HepG2 (cell line): ENCODE measurements around the gene PPP1R15A. TPM values are rescaled to one million over a fixed set of nuclear protein-coding genes. Genes with fewer than 3 reads are reported as not detected.

Experiments used
- ARNT ChIP-seq: fragments of 450-650 bp; IDR thresholded peaks from 2 replicates; pipeline ENCODE4 v1.6.1; 2017
- CAMTA2 ChIP-seq: sonication (generic); formaldehyde crosslinking; IDR thresholded peaks from 2 replicates; pipeline ENCODE4 v1.4.0; 2020; ENCODE audit warnings: mild to moderate bottlenecking, missing genetic modification reagents, borderline replicate concordance
- CHD2 ChIP-seq: IDR thresholded peaks from 2 replicates; pipeline ENCODE4 v1.6.1; 2011; ENCODE audit warnings: low read depth, low read length, improper control_type of control experiment
- EZH2 ChIP-seq: conservative IDR thresholded peaks from 2 replicates; pipeline ENCODE4 v1.6.1; 2012; ENCODE audit warnings: mild to moderate bottlenecking, low read depth, low read length, moderate library complexity
- IRF2 ChIP-seq: IDR thresholded peaks from 2 replicates; pipeline ENCODE4 v1.6.1; 2018; ENCODE audit warnings: missing genetic modification reagents, missing compliant biosample characterization
- MTA1 ChIP-seq: sonication (generic); formaldehyde crosslinking; IDR thresholded peaks from 2 replicates; pipeline ENCODE4 v1.4.0; 2020; ENCODE audit warnings: missing genetic modification reagents, mild to moderate bottlenecking, borderline replicate concordance
- REXO4 ChIP-seq: sonication (generic); formaldehyde crosslinking; IDR thresholded peaks from 2 replicates; pipeline ENCODE4 v1.8.0; 2022; ENCODE audit warnings: missing genetic modification reagents, mild to moderate bottlenecking, borderline replicate concordance
- SNRNP70 ChIP-seq: fragments of 200-400 bp; formaldehyde crosslinking; IDR thresholded peaks from 2 replicates; pipeline ENCODE4 v1.6.1; 2017; ENCODE audit warnings: mild to moderate bottlenecking, low read depth, low read length, moderate library complexity
- YEATS2 ChIP-seq: sonication (generic); formaldehyde crosslinking; IDR thresholded peaks from 2 replicates; pipeline ENCODE4 v1.4.0; 2020; ENCODE audit warnings: missing genetic modification reagents, borderline replicate concordance
- ZNF605 ChIP-seq: sonication (generic); formaldehyde crosslinking; IDR thresholded peaks from 2 replicates; pipeline ENCODE4 v1.8.0; 2022; ENCODE audit warnings: mild to moderate bottlenecking, missing genetic modification reagents
- ZNF614 ChIP-seq: IDR thresholded peaks from 2 replicates; pipeline ENCODE4 v1.6.1; 2018; ENCODE audit warnings: missing biosample characterization, missing genetic modification reagents, inconsistent platforms, borderline replicate concordance
- ZNF773 ChIP-seq: sonication (generic); formaldehyde crosslinking; IDR thresholded peaks from 2 replicates; pipeline ENCODE4 v1.4.0; 2020; ENCODE audit warnings: missing genetic modification reagents, borderline replicate concordance
- ZSCAN31 ChIP-seq: sonication (generic); formaldehyde crosslinking; IDR thresholded peaks from 2 replicates; pipeline ENCODE4 v1.5.0; 2020; ENCODE audit warnings: low read depth, mild to moderate bottlenecking, missing genetic modification reagents
- polyA plus RNA-seq, 8 experiments: library from polyadenylated mRNA; depleted of rRNA in 3 of 8; stranded (reverse) in 7 of 8; unstranded in 1 of 8; fragments of >200 nt; fragmentation: Illumina TruSeq in 4 of 8; extraction: Trizol in 4 of 8; gene quantifications; 2 replicates each; pipeline versions ENCODE4 v1.2.1 to v1.2.3, GENCODE V29; 2011 to 2016; ENCODE audit warnings: low read depth in 4 of 8, missing spikeins in 1 of 8, mixed read lengths in 1 of 8; ENCODE audit not compliant: insufficient read depth in 1 of 8
- total RNA-seq, 5 experiments: library from RNA; depleted of rRNA; stranded (reverse); fragments of >200 nt; fragmentation: Illumina TruSeq; extraction: Trizol; gene quantifications; 2 replicates each; pipeline ENCODE4 v1.2.3, GENCODE V29; 2016; ENCODE audit warnings: low read depth in 1 of 5
- TF ChIP-seq, protein P1 (sequence below): IDR thresholded peaks from 2 replicates; pipeline ENCODE4 v1.6.1; 2016
- TF ChIP-seq, protein P2 (sequence below): sonication (generic); formaldehyde crosslinking; IDR thresholded peaks from 2 replicates; pipeline ENCODE4 v1.4.0; 2020; ENCODE audit warnings: missing genetic modification reagents
- TF ChIP-seq, protein P3 (sequence below): sonication (generic); formaldehyde crosslinking; IDR thresholded peaks from 2 replicates; pipeline ENCODE4 v1.4.0; 2020; ENCODE audit warnings: mild to moderate bottlenecking, missing genetic modification reagents
- TF ChIP-seq, protein P4 (sequence below): sonication (generic); formaldehyde crosslinking; IDR thresholded peaks from 2 replicates; pipeline ENCODE4 v1.8.1; 2023; ENCODE audit warnings: mild to moderate bottlenecking, missing genetic modification reagents
- TF ChIP-seq, protein P5 (sequence below): sonication (generic); formaldehyde crosslinking; IDR thresholded peaks from 2 replicates; pipeline ENCODE4 v1.4.0; 2020; ENCODE audit warnings: mild to moderate bottlenecking, missing genetic modification reagents

PPP1R15A gene
- total and polyA plus RNA-seq, 2 of the 13 experiments (the other 11 are each of a cell fraction or from before 2014, with no cell fraction given) = 15.6 to 18.5 TPM

DNA sequence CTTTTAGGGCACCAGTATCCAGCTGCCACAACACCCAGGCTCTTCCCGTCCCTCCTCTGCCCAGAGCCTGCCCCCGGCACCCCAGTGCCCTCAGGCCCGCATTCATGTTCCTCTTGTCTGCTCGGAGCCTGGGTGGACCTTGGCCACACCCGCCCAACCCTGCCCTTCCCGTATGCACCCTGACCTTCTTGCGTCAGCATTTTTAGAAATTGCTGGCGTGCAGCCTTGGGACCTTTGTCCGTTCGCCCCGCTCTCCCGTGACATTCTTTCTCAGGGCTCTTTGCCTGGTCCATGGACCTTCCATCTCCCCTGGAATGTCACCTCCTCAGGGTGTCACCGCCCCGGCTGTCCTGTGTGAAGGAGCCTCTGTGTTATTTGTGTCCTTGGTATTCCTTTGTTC is 35.5 kb downstream of the PPP1R15A start (continued):
- TF ChIP-seq, protein P1, sequence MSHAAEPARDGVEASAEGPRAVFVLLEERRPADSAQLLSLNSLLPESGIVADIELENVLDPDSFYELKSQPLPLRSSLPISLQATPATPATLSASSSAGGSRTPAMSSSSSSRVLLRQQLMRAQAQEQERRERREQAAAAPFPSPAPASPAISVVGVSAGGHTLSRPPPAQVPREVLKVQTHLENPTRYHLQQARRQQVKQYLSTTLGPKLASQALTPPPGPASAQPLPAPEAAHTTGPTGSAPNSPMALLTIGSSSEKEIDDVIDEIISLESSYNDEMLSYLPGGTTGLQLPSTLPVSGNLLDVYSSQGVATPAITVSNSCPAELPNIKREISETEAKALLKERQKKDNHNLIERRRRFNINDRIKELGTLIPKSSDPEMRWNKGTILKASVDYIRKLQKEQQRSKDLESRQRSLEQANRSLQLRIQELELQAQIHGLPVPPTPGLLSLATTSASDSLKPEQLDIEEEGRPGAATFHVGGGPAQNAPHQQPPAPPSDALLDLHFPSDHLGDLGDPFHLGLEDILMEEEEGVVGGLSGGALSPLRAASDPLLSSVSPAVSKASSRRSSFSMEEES (CRISPR knock-in tag) = peak; percentile 77
- TF ChIP-seq ZNF614 (CRISPR knock-in tag) = 0 out of 2 replicates have a peak, but pooled peaks have one; percentile 17
- peak; percentile 54; the same call in 1 of the 2 replicates for TF ChIP-seq ZNF605 (CRISPR knock-in tag)
- no peak for TF ChIP-seq ZSCAN31 (CRISPR knock-in tag)
- no peak for TF ChIP-seq ZNF773 (CRISPR knock-in tag)
- TF ChIP-seq, protein P2, sequence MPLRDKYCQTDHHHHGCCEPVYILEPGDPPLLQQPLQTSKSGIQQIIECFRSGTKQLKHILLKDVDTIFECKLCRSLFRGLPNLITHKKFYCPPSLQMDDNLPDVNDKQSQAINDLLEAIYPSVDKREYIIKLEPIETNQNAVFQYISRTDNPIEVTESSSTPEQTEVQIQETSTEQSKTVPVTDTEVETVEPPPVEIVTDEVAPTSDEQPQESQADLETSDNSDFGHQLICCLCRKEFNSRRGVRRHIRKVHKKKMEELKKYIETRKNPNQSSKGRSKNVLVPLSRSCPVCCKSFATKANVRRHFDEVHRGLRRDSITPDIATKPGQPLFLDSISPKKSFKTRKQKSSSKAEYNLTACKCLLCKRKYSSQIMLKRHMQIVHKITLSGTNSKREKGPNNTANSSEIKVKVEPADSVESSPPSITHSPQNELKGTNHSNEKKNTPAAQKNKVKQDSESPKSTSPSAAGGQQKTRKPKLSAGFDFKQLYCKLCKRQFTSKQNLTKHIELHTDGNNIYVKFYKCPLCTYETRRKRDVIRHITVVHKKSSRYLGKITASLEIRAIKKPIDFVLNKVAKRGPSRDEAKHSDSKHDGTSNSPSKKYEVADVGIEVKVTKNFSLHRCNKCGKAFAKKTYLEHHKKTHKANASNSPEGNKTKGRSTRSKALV = no peak
- TF ChIP-seq CAMTA2 (CRISPR knock-in tag) = no peak
- peak; percentile 83 for TF ChIP-seq IRF2
- no peak for TF ChIP-seq SNRNP70
- no peak for TF ChIP-seq CHD2
- no peak for TF ChIP-seq ARNT
- TF ChIP-seq, protein P3, sequence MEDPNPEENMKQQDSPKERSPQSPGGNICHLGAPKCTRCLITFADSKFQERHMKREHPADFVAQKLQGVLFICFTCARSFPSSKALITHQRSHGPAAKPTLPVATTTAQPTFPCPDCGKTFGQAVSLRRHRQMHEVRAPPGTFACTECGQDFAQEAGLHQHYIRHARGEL (CRISPR knock-in tag) = no peak
- TF ChIP-seq, protein P4, sequence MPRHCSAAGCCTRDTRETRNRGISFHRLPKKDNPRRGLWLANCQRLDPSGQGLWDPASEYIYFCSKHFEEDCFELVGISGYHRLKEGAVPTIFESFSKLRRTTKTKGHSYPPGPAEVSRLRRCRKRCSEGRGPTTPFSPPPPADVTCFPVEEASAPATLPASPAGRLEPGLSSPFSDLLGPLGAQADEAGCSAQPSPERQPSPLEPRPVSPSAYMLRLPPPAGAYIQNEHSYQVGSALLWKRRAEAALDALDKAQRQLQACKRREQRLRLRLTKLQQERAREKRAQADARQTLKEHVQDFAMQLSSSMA (CRISPR knock-in tag) = no peak; the same call in 1 of the 2 replicates
- no peak for TF ChIP-seq EZH2
- TF ChIP-seq, protein P5, sequence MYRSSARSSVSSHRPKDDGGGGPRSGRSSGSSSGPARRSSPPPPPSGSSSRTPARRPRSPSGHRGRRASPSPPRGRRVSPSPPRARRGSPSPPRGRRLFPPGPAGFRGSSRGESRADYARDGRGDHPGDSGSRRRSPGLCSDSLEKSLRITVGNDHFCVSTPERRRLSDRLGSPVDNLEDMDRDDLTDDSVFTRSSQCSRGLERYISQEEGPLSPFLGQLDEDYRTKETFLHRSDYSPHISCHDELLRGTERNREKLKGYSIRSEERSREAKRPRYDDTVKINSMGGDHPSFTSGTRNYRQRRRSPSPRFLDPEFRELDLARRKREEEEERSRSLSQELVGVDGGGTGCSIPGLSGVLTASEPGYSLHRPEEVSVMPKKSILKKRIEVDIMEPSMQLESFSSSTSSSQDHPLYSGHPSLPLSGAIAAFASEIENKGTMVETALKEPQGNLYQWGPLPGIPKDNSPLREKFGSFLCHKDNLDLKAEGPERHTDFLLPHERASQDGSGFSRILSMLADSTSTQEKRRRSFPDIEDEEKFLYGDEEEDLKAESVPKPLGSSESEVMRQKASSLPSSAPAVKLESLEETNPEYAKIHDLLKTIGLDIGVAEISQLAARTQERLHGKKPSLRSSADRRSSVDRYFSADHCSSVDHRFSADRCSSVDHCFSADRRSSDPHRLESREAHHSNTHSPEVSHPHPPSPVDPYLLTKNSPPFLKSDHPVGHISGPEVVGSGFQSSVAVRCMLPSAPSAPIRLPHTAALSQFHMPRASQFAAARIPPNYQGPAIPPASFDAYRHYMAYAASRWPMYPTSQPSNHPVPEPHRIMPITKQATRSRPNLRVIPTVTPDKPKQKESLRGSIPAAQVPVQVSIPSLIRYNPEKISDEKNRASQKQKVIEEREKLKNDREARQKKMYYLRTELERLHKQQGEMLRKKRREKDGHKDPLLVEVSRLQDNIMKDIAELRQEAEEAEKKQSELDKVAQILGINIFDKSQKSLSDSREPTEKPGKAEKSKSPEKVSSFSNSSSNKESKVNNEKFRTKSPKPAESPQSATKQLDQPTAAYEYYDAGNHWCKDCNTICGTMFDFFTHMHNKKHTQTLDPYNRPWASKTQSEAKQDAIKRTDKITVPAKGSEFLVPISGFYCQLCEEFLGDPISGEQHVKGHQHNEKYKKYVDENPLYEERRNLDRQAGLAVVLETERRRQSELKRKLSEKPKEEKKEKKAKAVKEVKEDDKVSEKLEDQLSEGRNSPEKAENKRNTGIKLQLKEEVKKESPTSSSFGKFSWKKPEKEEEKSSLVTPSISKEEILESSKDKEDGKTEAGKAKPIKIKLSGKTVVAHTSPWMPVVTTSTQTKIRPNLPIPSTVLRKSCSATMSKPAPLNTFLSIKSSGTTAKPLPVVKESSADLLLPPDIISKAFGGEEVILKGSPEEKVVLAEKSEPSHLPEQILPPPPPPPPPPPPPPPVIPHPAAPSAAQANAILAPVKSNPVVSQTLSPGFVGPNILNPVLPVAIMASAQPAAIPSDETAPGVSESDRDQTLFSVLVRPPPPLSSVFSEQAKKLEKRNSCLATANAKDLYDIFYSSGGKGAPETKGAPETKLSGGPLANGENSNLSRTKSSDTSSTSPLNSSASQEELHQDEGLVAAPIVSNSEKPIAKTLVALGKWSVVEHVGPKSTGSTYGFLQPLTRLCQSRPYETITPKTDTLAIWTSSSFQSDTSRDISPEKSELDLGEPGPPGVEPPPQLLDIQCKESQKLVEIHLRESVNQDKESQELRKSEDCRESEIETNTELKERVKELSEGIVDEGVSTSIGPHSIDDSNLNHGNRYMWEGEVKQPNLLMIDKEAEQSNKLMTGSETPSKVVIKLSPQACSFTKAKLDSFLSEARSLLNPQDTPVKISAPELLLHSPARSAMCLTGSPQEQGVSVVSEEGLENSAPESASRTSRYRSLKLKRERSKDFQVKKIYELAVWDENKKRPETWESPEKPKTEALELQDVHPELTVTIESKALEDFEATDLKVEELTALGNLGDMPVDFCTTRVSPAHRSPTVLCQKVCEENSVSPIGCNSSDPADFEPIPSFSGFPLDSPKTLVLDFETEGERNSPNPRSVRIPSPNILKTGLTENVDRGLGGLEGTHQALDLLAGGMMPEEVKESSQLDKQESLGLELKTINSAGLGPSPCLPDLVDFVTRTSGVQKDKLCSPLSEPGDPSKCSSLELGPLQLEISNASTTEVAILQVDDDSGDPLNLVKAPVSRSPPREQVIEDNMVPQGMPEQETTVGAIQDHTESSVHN (CRISPR knock-in tag) = no peak; the same call in 1 of the 2 replicates
- TF ChIP-seq MTA1 (CRISPR knock-in tag) = 0 out of 2 replicates have a peak, but pooled peaks have one; percentile 90
- TF ChIP-seq REXO4 (CRISPR knock-in tag) = no peak
- 0 out of 2 replicates have a peak, but pooled peaks have one; percentile 32 for TF ChIP-seq YEATS2 (CRISPR knock-in tag)
